Activated CD4-positive, alpha-beta T cell treated with anti-CD3 and anti-CD28 coated beads, Interleukin-2, amount 10 ng/mL, durations not matched to agents 24 days and 14 days (primary cell): ENCODE results near the gene ANAPC1. TPM values are rescaled to one million over a fixed set of nuclear protein-coding genes. Genes with fewer than 3 reads are reported as not detected.
"Not testable (repeated sequence)": the region's sequence is repeated elsewhere in the genome, so short reads cannot be mapped to it uniquely, and the experiment has no call there.

Experiments used
- DNase-seq: peaks from one replicate; pipeline ENCODE4 v3.0.0; 2022
- H3K27ac Mint-ChIP-seq: one replicate; pipeline ENCODE4 v1.8.0; 2022; ENCODE audit warnings: mild to moderate bottlenecking, mixed read lengths
- H3K27me3 Mint-ChIP-seq: one replicate; pipeline ENCODE4 v1.8.0; 2022; ENCODE audit warnings: mixed read lengths
- H3K36me3 Mint-ChIP-seq: one replicate; pipeline ENCODE4 v1.8.0; 2022; ENCODE audit warnings: low read depth, mild to moderate bottlenecking, mixed read lengths
- H3K4me1 Mint-ChIP-seq: one replicate; pipeline ENCODE4 v1.8.0; 2021; ENCODE audit warnings: mixed read lengths
- H3K4me3 Mint-ChIP-seq: one replicate; pipeline ENCODE4 v1.8.0; 2022; ENCODE audit warnings: mild to moderate bottlenecking, moderate library complexity, mixed read lengths
- H3K9me3 Mint-ChIP-seq: one replicate; pipeline ENCODE4 v1.8.0; 2021; ENCODE audit warnings: mixed read lengths
- intact Hi-C: fragments of 100-400 bp; cut with micrococcal nuclease; formaldehyde crosslinking; loops from one replicate; pipeline ENCODE4 v1.15.1; 2023
- total RNA-seq: library from RNA; stranded (reverse); gene quantifications from 2 replicates; pipeline ENCODE4 v1.2.3, GENCODE V29; 2022

ANAPC1 gene
- total RNA-seq, 1 donor from 2014 or later = 129 TPM

- DNase-seq, H3K27ac Mint-ChIP-seq, H3K4me3 Mint-ChIP-seq, H3K9me3 Mint-ChIP-seq, intact Hi-C loops, H3K27me3 Mint-ChIP-seq, H3K4me1 Mint-ChIP-seq: not testable (repeated sequence)
- H3K36me3 Mint-ChIP-seq = peaks cover 48% of the 10 kb centered on the region
Observed at GRCh38 chr2:111828217-111828766, 55.7 kb downstream of the ANAPC1 start.

DNA sequence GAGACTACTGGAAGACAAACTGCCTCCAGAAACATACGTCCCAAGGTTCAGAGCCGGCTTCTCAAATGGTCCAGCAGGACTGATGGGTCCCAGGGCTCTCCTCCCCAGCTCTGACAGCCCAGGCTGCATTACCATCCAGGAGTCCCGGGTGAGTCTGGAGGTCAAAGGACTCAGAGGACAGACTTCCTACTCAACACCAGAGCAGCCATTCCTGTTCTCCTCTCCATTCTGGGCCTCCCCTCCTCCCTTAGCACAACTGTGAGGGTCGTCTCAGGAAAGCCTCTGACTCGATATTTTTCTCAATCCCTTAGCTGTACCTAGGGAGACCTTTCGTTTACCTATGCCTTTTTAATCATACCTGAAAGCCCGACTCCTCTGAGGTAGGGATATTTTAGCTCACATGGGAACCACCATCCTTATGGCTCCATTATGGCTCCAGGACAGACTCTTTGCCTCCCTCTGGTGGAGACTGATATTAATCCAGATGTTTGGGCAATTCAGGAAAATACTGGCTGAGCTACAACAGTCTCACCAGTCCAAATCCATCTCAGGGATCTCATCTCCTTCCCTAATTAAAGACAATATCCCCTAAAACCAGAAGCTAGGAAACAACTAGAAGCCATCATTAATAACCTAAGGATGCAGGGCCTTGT, 70.9 kb downstream of the ANAPC1 start:
- DNase-seq, H3K36me3 Mint-ChIP-seq, H3K27ac Mint-ChIP-seq, H3K4me1 Mint-ChIP-seq, H3K9me3 Mint-ChIP-seq, intact Hi-C loops, H3K27me3 Mint-ChIP-seq, H3K4me3 Mint-ChIP-seq: not testable (repeated sequence)

GRCh38 chr2:111790633-111791032, 93.4 kb downstream of the ANAPC1 start:
- H3K27ac Mint-ChIP-seq, H3K4me1 Mint-ChIP-seq, H3K36me3 Mint-ChIP-seq, H3K9me3 Mint-ChIP-seq, intact Hi-C loops, H3K27me3 Mint-ChIP-seq, H3K4me3 Mint-ChIP-seq, DNase-seq: not testable (repeated sequence)

- H3K27me3 Mint-ChIP-seq, H3K9me3 Mint-ChIP-seq, H3K27ac Mint-ChIP-seq, DNase-seq, H3K4me3 Mint-ChIP-seq, H3K36me3 Mint-ChIP-seq, intact Hi-C loops, H3K4me1 Mint-ChIP-seq: not testable (repeated sequence)
Observed at GRCh38 chr2:111784081-111784480, 99.9 kb downstream of the ANAPC1 start.

GRCh38 chr2:111782195-111782594, 101.8 kb downstream of the ANAPC1 start:
- DNase-seq, H3K4me1 Mint-ChIP-seq, H3K36me3 Mint-ChIP-seq, H3K27me3 Mint-ChIP-seq, intact Hi-C loops, H3K4me3 Mint-ChIP-seq, H3K9me3 Mint-ChIP-seq, H3K27ac Mint-ChIP-seq: not testable (repeated sequence)

- H3K27me3 Mint-ChIP-seq, DNase-seq, H3K27ac Mint-ChIP-seq, intact Hi-C loops, H3K36me3 Mint-ChIP-seq, H3K4me3 Mint-ChIP-seq, H3K9me3 Mint-ChIP-seq, H3K4me1 Mint-ChIP-seq: not testable (repeated sequence)
Observed at GRCh38 chr2:111781443-111782094, 102.4 kb downstream of the ANAPC1 start.

DNA sequence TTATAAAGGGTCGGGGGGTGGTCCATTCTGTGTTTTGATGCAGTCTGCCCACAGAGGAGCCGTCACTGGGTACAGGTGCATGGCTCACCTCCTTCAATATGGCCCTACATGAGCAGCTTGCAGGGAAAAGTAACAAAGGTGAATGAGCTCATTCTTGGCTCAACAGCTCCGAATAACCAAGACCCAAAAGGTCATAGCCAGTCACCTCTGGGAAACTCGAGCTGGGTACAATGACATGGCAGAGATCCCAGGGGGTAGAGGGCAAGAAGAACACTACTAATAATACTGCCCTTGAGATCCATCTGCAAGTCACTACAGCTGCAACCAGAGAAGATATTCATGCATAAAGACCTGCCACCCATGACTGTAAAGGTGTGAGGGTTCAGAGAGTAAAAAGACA, 106.8 kb downstream of the ANAPC1 start:
- DNase-seq, H3K4me1 Mint-ChIP-seq, H3K9me3 Mint-ChIP-seq, H3K4me3 Mint-ChIP-seq, intact Hi-C loops, H3K27me3 Mint-ChIP-seq, H3K27ac Mint-ChIP-seq: not testable (repeated sequence)
- peaks cover 17% of the 10 kb centered on the region for H3K36me3 Mint-ChIP-seq

- H3K9me3 Mint-ChIP-seq, H3K27me3 Mint-ChIP-seq, H3K4me3 Mint-ChIP-seq, H3K27ac Mint-ChIP-seq, intact Hi-C loops, DNase-seq, H3K4me1 Mint-ChIP-seq: not testable (repeated sequence)
- H3K36me3 Mint-ChIP-seq = peaks cover 16% of the 10 kb centered on the region
Observed at GRCh38 chr2:111776296-111776695, 107.7 kb downstream of the ANAPC1 start.

- H3K27ac Mint-ChIP-seq, DNase-seq, H3K9me3 Mint-ChIP-seq, H3K4me3 Mint-ChIP-seq, H3K27me3 Mint-ChIP-seq, H3K4me1 Mint-ChIP-seq, intact Hi-C loops: not testable (repeated sequence)
- H3K36me3 Mint-ChIP-seq = peaks cover 16% of the 10 kb centered on the region
Observed at GRCh38 chr2:111772180-111772579, 111.8 kb downstream of the ANAPC1 start.

DNA sequence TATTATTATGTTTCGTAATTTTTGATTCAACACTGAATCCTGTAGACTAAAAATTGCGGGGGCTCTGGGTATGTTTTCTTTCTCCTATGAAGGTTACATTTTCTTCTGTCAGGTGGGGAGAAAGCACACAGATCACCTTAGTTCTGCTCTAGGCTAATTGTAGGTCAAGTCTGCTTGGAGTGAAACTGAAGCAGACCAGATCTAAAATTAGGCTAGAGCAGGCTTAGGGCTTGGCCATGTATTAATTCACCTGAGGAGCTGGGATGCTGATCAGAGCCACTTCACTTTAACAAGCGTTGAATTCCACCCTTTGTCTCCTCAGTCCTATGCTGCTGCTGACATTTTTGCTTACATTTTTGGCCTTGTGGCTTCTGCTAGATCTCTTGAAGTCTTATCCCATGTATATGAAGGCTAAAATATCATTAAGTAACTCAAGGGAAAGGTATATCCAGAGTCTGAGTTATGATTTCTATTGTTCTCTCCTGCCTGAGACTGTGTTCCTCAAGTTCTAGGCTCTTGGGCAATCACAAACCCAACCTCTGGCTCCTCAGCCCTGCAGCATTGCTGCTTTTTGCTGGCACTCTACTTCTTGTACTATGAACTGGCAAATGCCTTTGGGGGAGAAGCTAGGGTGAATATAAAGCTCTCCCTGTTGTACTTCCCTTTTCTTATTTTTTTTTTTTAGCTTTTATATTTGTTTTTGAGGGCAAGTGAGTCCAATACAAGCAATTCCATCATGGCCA, 112.9 kb downstream of the ANAPC1 start:
- H3K9me3 Mint-ChIP-seq, DNase-seq, H3K4me1 Mint-ChIP-seq, H3K4me3 Mint-ChIP-seq, H3K27me3 Mint-ChIP-seq, intact Hi-C loops, H3K27ac Mint-ChIP-seq: not testable (repeated sequence)
- H3K36me3 Mint-ChIP-seq = peaks cover 15% of the 10 kb centered on the region

DNA sequence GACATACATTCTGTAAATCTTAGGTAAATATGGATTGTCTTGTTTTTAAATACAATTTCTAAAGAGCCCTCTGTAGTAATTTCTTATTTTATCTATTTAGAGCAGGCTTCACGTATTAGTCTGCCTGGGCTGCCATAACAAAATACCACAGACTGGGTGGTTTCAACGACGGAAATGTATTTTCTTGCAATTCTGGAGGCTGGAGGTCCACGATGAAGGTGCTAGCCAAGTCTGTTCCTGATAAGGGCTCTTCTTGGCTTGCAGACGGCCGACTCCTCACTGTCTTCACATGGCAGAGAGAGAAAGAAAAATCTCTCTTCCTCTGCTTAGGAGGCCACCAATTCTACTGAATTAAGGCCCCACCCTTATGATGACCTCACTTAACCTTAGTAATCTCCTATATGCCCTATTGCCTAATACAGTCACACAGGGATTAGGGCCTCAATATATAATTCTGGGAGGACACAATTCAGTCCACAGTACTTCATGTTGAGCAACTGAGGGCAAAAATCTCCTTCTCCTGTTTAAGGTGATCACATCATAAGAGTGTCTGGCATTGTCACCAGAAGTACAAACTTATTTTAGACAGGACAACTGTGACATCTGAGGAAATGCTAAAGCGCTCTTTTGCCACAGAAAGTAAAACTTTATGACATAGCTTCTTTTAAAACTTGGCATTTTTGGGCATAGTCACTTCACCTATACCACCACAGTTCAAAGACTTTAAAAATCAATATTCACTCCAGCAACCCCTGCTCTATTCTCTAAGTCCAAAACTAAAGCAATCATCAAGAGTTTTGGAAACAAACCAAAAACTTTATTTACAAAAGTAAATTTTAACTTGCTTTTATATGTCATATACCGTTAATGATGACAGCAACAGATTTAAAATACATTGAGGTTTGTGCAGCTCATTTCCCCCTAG, 115.5 kb downstream of the ANAPC1 start:
- H3K27me3 Mint-ChIP-seq, H3K4me1 Mint-ChIP-seq, intact Hi-C loops, H3K27ac Mint-ChIP-seq, H3K4me3 Mint-ChIP-seq, H3K9me3 Mint-ChIP-seq, DNase-seq: not testable (repeated sequence)
- H3K36me3 Mint-ChIP-seq = peaks cover 11% of the 10 kb centered on the region

DNA sequence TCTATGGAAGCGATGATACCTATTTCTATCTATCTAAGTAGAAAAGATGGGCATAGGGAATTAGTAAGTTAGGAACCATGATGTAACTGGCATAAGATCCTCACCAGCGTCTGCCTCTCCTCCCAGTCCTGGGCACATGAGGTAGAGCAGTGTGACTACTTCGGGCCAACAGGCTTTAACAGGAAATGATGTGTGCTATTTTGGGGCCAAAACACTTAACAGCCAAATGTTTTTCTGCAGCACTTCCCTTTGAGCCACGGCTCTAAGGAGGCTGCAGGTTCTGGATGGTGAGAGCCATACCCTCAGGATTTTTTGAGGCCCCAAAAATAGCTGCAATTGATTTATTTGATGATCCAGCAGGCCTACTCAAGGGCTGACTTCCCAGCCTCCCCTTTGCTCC, 116.9 kb downstream of the ANAPC1 start:
- H3K9me3 Mint-ChIP-seq, H3K4me3 Mint-ChIP-seq, intact Hi-C loops, H3K27me3 Mint-ChIP-seq, H3K27ac Mint-ChIP-seq, H3K4me1 Mint-ChIP-seq: not testable (repeated sequence)
- peaks cover 14% of the 10 kb centered on the region for H3K36me3 Mint-ChIP-seq
- peak; percentile 50 for DNase-seq

GRCh38 chr2:111766295-111766694, 117.7 kb downstream of the ANAPC1 start:
- peaks cover 18% of the 10 kb centered on the region for H3K36me3 Mint-ChIP-seq
- H3K4me3 Mint-ChIP-seq, H3K4me1 Mint-ChIP-seq, intact Hi-C loops, H3K27me3 Mint-ChIP-seq, H3K27ac Mint-ChIP-seq, H3K9me3 Mint-ChIP-seq, DNase-seq: not testable (repeated sequence)
